GM21786 (cell line): Measurements from ENCODE around the gene HHIPL2.
"Not testable (repeated sequence)": the region's sequence is repeated elsewhere in the genome, so short reads cannot be mapped to it uniquely, and the experiment has no call there.

Experiments used
- ATAC-seq: cut with Tn5 transposase; IDR thresholded peaks from one replicate; pipeline ENCODE4 v1.9.1; 2021; ENCODE audit not compliant: unreplicated experiment

Gene HHIPL2

GRCh38 chr1:222540598-222540995, 7.3 kb downstream of the HHIPL2 start:
- ATAC-seq: no peak

DNA sequence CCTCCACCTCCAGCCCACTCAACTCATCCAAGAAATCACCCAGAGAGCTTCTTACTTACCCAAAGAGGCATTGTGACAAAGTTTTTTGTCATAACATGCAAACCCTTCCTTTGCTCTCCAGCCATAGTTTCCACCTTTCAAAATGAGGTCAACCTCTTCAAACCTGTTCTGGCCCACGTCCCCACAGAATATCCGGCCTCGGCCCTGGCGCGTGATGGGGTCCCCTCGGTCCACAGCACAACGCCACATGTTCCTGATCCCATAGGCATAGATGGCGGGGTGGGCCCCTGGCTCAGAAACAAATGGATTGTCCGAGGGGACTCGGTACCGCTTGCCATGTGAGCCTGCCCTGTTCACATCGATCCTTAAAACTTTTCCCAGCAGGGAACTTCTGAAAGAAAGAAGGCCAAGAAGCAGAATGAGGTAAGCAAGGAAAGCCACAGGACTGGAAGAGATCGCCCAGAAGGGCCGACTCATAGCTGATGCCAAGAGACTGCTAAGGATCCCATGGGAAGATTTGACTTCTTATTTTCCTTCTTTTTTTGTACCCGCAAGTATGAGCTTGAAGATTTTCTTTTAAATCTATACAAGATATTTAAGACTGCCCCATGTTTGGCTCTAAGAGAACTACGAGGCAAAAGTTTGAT, 7.8 kb downstream of the HHIPL2 start:
- ATAC-seq: no peak

DNA sequence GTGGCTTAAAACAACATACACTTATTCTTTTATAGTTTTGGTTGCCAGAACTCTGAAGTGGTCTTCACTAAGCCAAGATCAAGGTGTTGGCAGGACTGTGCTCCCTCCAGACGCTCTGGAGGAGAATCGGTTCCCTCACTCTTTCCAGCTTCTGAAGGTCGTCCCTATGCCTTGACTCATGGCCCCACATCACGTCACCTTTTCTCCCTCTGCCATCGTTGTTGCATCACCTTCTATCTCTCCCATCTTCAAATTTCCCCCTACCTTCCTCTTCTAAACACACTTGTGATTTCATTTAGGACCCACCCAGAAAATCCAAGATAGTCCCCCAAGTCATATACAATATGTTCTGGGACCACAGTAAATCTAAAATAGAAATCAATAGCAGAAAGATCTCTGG, 12.4 kb downstream of the HHIPL2 start:
- no peak for ATAC-seq

DNA sequence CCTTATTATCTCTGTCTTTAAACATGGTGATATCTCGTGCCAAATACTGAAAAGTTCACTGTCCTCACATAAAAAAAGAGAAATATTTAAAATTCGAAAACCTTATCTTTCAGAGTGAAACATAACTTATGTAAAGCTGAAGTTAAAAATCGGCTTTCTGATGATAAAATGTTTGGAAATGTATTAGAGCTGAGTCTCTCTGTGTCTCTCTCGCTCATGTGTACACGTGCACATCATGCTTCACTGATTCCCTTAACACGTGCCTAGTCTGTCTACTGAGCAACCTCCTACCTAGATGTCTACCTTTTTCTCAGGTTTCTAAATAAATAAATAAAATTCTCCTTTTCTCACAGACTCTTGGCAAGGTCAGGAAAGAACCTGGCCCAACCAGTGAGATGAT, 17.1 kb downstream of the HHIPL2 start:
- no peak for ATAC-seq

- ATAC-seq: no peak
Measured at GRCh38 chr1:222529916-222530315, 18.0 kb downstream of the HHIPL2 start.

- ATAC-seq: no peak
Measured at GRCh38 chr1:222529181-222529580, 18.7 kb downstream of the HHIPL2 start.

GRCh38 chr1:222525951-222526350, 22.0 kb downstream of the HHIPL2 start:
- no peak for ATAC-seq

GRCh38 chr1:222523852-222524251, 24.1 kb downstream of the HHIPL2 start:
- no peak for ATAC-seq

DNA sequence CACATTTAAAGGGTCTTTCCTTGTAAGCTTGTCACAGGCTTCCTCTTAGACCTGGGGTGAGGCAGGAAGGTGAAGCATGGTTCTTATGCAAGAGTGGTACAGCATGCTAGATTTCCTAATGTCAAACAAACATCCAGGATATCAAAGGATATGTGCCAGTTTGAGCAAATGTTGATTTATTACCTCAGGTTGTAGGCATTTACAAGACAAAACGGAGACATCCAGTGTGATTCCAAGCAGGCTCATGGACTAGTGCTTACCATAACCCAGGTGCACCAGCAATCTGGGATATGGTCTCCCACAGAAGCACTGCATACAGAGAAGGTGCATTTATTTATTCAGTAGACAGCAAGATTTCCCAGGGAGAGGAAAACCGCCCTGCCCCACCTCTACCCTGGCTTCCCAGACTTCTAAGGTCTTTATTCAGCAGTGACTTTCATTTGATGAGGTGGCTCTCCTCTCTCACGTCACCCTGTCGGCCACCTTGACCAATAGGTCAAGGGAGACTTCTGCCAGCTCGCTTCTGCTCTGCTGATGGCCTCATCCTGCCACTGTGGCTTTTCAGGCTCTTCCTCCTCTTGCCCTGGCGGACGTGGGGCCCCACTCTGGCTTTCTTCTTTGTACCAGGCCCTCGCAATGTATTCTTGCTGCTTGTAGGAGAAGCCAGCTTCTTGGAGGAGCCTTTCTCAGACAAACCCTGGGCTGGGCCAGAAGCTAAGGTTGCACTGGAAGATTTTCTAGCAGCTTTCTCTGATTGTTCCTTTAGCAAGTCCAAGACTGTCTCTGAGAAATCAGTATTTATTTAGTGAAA, 25.6 kb downstream of the HHIPL2 start:
- no peak for ATAC-seq

DNA sequence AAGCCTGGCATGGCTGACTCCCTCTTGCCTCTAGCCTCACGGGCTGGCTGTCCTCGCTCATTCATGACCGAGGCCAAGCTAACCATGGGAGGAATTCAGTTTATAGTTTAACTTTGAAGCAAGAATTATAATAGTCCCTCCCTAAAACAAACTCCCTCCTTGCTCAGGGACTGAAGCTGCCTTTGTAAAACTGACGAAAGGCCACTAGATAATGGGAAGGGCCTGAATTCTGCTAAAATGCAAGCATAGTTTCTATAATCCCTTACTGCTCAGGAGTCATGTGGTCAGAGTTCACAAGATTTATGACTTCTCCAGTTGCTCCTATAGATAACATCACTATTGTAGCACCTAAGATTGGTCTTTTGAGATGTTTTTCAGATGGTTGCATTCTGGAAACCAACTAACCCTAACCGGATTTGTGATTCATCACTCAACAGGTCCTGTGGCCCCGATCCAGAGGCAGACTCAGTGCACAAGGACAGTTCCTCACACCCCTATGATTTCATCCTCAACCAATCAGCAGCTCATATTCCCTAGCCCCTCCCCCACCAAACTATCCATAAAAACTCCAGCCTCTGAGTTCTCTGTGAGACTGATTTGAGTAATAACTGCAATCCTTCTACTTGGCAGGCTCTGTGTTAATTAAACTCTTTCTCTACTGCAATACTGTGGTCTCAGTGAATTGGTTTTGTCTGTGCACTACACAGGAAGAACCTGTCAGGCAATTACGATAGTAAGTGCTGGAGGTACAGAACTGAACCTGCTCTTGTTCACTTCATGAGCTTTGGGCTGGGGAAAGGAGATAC, 26.4 kb downstream of the HHIPL2 start:
- ATAC-seq: no peak

DNA sequence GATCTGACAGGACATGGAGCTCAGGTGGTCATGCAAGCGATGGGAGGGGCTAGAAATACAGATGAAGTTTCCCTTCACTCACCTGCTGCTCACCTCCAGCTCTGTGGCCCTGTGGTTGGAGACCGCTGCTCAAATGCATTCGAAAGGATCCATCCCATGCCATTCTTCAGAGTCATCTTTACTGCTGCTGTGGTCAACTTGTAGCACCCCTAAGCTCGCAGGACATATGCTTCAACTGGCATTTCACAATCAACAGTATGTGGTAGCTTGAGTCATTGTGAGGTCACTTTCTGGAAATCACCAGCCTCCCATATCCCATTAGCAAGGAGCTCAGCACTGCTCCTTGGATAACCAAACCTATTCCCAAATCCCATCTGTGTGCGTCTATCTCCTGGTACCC, 58.4 kb downstream of the HHIPL2 start:
- ATAC-seq: not testable (repeated sequence)

GRCh38 chr1:222487774-222488173, 60.1 kb downstream of the HHIPL2 start:
- not testable (repeated sequence) for ATAC-seq

DNA sequence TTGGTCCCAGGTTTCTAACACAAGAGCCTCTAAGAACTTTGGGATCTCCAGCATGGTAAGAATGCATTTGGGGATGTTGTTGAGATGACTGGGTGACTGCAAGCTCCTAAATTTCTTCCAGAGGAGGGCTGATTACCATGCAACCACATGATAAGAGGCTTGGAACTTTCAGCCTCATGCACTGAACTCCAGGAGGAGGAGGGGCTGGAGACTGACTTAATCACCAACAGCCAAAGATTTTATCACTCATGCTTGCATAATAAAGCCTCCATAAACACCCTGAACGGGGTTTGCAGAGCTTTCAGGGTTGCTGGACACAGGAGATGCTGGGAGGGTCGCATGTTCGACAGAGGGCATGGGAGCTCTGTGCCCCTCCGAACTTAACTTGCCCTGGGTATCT, 63.9 kb downstream of the HHIPL2 start:
- ATAC-seq: not testable (repeated sequence)

DNA sequence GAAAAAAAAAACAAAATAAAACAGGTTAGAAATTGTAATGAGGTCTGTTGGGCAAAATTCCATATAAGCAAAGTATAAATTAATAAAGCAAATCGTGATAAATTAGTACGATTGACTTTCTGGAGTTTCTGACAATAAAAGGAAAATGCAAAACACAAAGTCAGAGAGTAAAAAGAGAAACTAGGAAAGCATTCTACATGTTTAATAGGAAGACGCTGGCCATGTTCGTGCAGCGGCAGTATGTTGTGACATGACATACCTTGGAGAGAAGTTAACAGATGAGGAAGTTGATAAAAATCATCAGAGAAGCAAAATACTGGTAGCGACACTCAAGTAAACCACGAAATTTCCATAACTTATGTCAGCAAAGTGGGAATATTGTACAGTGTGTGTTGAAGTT, 68.3 kb downstream of the HHIPL2 start:
- not testable (repeated sequence) for ATAC-seq

DNA sequence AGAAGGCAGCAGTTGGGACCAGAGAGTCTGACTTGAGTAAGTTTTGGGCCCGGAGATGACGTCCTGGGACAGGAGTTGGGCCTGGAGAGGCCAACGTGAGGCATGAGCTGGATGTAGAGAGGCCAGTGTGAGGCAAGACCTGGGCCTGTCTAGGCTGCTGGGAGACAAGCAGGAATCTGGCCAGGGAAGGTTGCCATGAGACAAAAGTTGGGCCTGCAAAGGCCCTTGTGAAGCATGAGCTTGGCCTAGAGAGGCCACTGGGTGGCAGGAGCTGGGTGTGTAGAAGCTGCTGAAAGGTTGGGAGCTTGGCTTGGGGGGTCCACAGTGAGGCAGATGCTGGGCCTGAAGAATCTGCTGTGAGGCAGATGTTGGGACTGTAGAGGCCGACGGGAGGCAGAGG, 71.5 kb downstream of the HHIPL2 start:
- not testable (repeated sequence) for ATAC-seq

- not testable (repeated sequence) for ATAC-seq
Measured at GRCh38 chr1:222473717-222474116, 74.2 kb downstream of the HHIPL2 start.

- ATAC-seq: not testable (repeated sequence)
Measured at GRCh38 chr1:222472776-222473540, 74.9 kb downstream of the HHIPL2 start.
